Measurements from ENCODE around the gene CLRN3.

The CLRN3 gene

GRCh38 chr10:127892743-127893142 lies at the start of gene CLRN3:
Gene CLRN3 (minus strand): TSS chr10:127892941. CDS start chr10:127892784, 157 bp downstream.
- DNase-seq: no peak

GRCh38 chr10:127940866-127941640 lies 48.3 kb upstream of the CLRN3 start:
- no peak for DNase-seq

- no peak for DNase-seq
Observed at GRCh38 chr10:127939786-127940330, 47.1 kb upstream of the CLRN3 start.

GRCh38 chr10:127937915-127938463 lies 45.2 kb upstream of the CLRN3 start:
- DNase-seq: no peak

- no peak for DNase-seq
Observed at GRCh38 chr10:127937069-127937468, 44.3 kb upstream of the CLRN3 start.

- no peak for DNase-seq
Observed at GRCh38 chr10:127935071-127935561, 42.4 kb upstream of the CLRN3 start.

- DNase-seq: no peak
Observed at GRCh38 chr10:127934383-127934782, 41.6 kb upstream of the CLRN3 start.

GRCh38 chr10:127933271-127933670 lies 40.5 kb upstream of the CLRN3 start:
- no peak for DNase-seq

- DNase-seq: no peak
Observed at GRCh38 chr10:127932521-127933270, 40.0 kb upstream of the CLRN3 start.

- DNase-seq: no peak
Observed at GRCh38 chr10:127928021-127928806, 35.5 kb upstream of the CLRN3 start.

GRCh38 chr10:127926455-127926854 lies 33.7 kb upstream of the CLRN3 start:
- DNase-seq: no peak

- no peak for DNase-seq
Observed at GRCh38 chr10:127925471-127926207, 32.9 kb upstream of the CLRN3 start.

- DNase-seq: no peak
Observed at GRCh38 chr10:127923646-127924045, 30.9 kb upstream of the CLRN3 start.

- no peak for DNase-seq
Observed at GRCh38 chr10:127922675-127923366, 30.1 kb upstream of the CLRN3 start.

GRCh38 chr10:127922206-127922605 lies 29.5 kb upstream of the CLRN3 start:
- DNase-seq: no peak

GRCh38 chr10:127921753-127922145 lies 29.0 kb upstream of the CLRN3 start:
- DNase-seq: no peak

GRCh38 chr10:127921075-127921752 lies 28.5 kb upstream of the CLRN3 start:
- DNase-seq: no peak

GRCh38 chr10:127920306-127921074 lies 27.7 kb upstream of the CLRN3 start:
- no peak for DNase-seq

GRCh38 chr10:127919418-127920271 lies 26.9 kb upstream of the CLRN3 start:
- no peak for DNase-seq

All from NCI-H1417 (cell line).